WTC11 (cell line): ENCODE measurements around the gene STX5. TPM values are rescaled to one million over a fixed set of nuclear protein-coding genes. Genes with fewer than 3 reads are reported as not detected.
"Not testable (repeated sequence)": the region's sequence is repeated elsewhere in the genome, so short reads cannot be mapped to it uniquely, and the experiment has no call there.

Source experiments
- ATAC-seq: fragments of 200-7000 bp; cut with Tn5 transposase; 2 replicates; pipeline ENCODE4 v1.10.0; 2021; ENCODE audit warnings: mild to moderate bottlenecking, moderate library complexity
- CTCF ChIA-PET: fragments of 300-600 bp; sonication (Branson Sonifier 250); formaldehyde crosslinking; loops from one replicate; lab custom pipeline; 2021; ENCODE audit warnings: antibody characterized with exemption; lab: Charles Lee
- POLR2A ChIA-PET: fragments of 350-600 bp; sonication (Branson Sonifier 250); formaldehyde crosslinking; loops from one replicate; lab custom pipeline; 2021; ENCODE audit warnings: antibody characterized with exemption; lab: Charles Lee
- DNase-seq: peaks from one replicate; pipeline ENCODE4 v3.0.0; 2021; ENCODE audit warnings: low spot score
- H3K27ac Mint-ChIP-seq: 2 replicates; pipeline ENCODE4 v1.8.0; 2021; ENCODE audit warnings: mixed read lengths
- H3K27me3 Mint-ChIP-seq: 2 replicates; pipeline ENCODE4 v1.8.0; 2021; ENCODE audit warnings: low read depth, mild to moderate bottlenecking, moderate library complexity, mixed read lengths
- H3K36me3 Mint-ChIP-seq: 2 replicates; pipeline ENCODE4 v1.8.0; 2021; ENCODE audit warnings: mixed read lengths
- H3K4me1 Mint-ChIP-seq: 2 replicates; pipeline ENCODE4 v1.8.0; 2022; ENCODE audit warnings: mixed read lengths
- H3K4me3 Mint-ChIP-seq: 2 replicates; pipeline ENCODE4 v1.8.0; 2021; ENCODE audit warnings: mild to moderate bottlenecking, moderate library complexity, mixed read lengths
- H3K9me3 Mint-ChIP-seq: 2 replicates; pipeline ENCODE4 v1.8.0; 2021; ENCODE audit warnings: mixed read lengths
- ELF4 ChIP-seq: sonication (generic); formaldehyde crosslinking; IDR thresholded peaks from 2 replicates; pipeline ENCODE4 v1.8.1; 2022; ENCODE audit warnings: low read depth, mild to moderate bottlenecking, moderate library complexity, missing genetic modification reagents
- HMGA2 ChIP-seq: fragments of 250-450 bp; sonication (Bioruptor Pico); IDR thresholded peaks from 2 replicates; pipeline ENCODE4 v1.4.0; 2021; ENCODE audit warnings: mild to moderate bottlenecking, moderate library complexity
- NFATC4 ChIP-seq: fragments of 250-450 bp; sonication (Bioruptor Pico); IDR thresholded peaks from 2 replicates; pipeline ENCODE4 v1.9.0; 2021; ENCODE audit warnings: mild to moderate bottlenecking
- NFE2L1 ChIP-seq: sonication (generic); formaldehyde crosslinking; IDR thresholded peaks from 2 replicates; pipeline ENCODE4 v1.8.1; 2023; ENCODE audit warnings: missing genetic modification reagents
- NFYB ChIP-seq: sonication (generic); formaldehyde crosslinking; conservative IDR thresholded peaks from 2 replicates; pipeline ENCODE4 v1.8.0; 2022; ENCODE audit warnings: low read depth, missing genetic modification reagents
- RORB ChIP-seq: fragments of 250-450 bp; sonication (Bioruptor Pico); IDR thresholded peaks from 2 replicates; pipeline ENCODE4 v1.9.0; 2021; ENCODE audit warnings: mild to moderate bottlenecking
- TEAD1 ChIP-seq: sonication (generic); formaldehyde crosslinking; IDR thresholded peaks from 2 replicates; pipeline ENCODE4 v1.8.0; 2022; ENCODE audit warnings: mild to moderate bottlenecking, missing genetic modification reagents
- ZNF219 ChIP-seq: sonication (generic); formaldehyde crosslinking; IDR thresholded peaks from 2 replicates; pipeline ENCODE4 v1.8.0; 2023; ENCODE audit warnings: missing genetic modification reagents, mild to moderate bottlenecking, borderline replicate concordance
- ZNF396 ChIP-seq: fragments of 250-450 bp; sonication (Bioruptor Pico); IDR thresholded peaks from 2 replicates; pipeline ENCODE4 v1.8.0; 2021; ENCODE audit warnings: mild to moderate bottlenecking, moderate library complexity, borderline replicate concordance
- total RNA-seq: library from RNA; stranded (reverse); gene quantifications from 3 replicates; pipeline ENCODE4 v1.2.3, GENCODE V29; 2021
- TF ChIP-seq, protein P1 (sequence below): sonication (generic); formaldehyde crosslinking; IDR thresholded peaks from 2 replicates; pipeline ENCODE4 v1.8.0; 2023; ENCODE audit warnings: missing genetic modification reagents, mild to moderate bottlenecking, borderline replicate concordance
- TF ChIP-seq, protein P2 (sequence below): sonication (generic); formaldehyde crosslinking; IDR thresholded peaks from 2 replicates; pipeline ENCODE4 v1.8.0; 2023; ENCODE audit warnings: missing genetic modification reagents
- TF ChIP-seq, protein P3 (sequence below): sonication (generic); formaldehyde crosslinking; IDR thresholded peaks from 2 replicates; pipeline ENCODE4 v1.8.1; 2023; ENCODE audit warnings: mild to moderate bottlenecking, missing genetic modification reagents, moderate library complexity
- TF ChIP-seq, protein P4 (sequence below): sonication (generic); formaldehyde crosslinking; IDR thresholded peaks from 2 replicates; pipeline ENCODE4 v1.8.0; 2022; ENCODE audit warnings: mild to moderate bottlenecking, missing genetic modification reagents
- TF ChIP-seq, protein P5 (sequence below): fragments of 250-450 bp; sonication (Bioruptor Pico); IDR thresholded peaks from 2 replicates; pipeline ENCODE4 v1.8.0; 2021; ENCODE audit warnings: mild to moderate bottlenecking

STX5 gene
- total RNA-seq, 1 experiment from 2014 or later, result 30.2 TPM

DNA sequence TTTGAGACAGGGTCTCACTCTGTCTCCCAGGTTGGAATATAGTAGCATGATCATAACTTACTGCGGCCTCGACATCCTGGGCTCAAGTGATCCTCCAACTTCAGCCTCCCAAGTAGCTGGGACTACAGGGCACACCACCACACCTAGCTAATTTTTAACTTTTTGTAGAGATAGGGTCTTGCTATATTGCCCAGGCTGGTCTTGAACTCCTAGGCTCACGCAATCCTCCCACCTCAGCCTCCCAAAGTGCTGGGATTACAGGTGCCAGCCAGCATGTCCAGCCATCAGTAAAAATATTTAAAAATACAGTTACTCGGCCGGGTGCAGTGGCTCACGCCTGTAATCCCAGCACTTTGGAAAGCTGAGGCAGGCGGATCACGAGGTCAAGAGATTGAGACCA is 3.7 kb downstream of the STX5 start:
- H3K36me3 Mint-ChIP-seq, result peaks cover 38% of the 10 kb centered on the region
- CTCF ChIA-PET, H3K4me1 Mint-ChIP-seq, H3K4me3 Mint-ChIP-seq, H3K27me3 Mint-ChIP-seq, DNase-seq, H3K27ac Mint-ChIP-seq, H3K9me3 Mint-ChIP-seq, ATAC-seq: not testable (repeated sequence)
- POLR2A ChIA-PET, result interaction anchor here (1.1 kb wide), 1 partner anchor 22 kb away, joined by 3 read pairs; no protein-coding TSS in a partner anchor

DNA sequence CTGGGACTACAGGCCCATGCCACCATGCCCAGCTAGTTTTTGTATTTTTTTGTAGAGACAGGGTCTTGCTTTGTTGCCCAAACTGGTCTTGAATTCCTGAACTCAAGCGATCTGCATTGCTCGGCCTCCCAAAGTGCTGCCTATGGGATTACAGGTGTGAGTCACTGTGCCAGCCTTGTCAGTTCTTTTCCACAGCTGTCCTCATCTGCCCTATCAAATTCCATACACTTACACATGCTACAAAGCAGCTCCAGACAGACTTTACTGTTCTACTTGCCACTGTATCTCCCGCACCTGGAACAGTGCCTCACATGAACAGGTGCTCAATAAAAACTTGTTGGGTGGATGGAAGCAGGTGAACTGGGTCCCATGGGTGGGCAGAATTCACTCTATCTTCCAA is 8.2 kb downstream of the STX5 start:
- Mint-ChIP-seq H3K4me3 (no peak overlapping the region), H3K9me3 (no peaks in the 10 kb centered on the region), H3K36me3 (peaks cover 62% of the 10 kb centered on the region), H3K27ac (no peak overlapping the region), H3K4me1 (no peaks in the 10 kb centered on the region), H3K27me3 (no peaks in the 10 kb centered on the region)
- TF ChIP-seq NFYB (CRISPR knock-in tag), result no peak
- TF ChIP-seq, protein P1, sequence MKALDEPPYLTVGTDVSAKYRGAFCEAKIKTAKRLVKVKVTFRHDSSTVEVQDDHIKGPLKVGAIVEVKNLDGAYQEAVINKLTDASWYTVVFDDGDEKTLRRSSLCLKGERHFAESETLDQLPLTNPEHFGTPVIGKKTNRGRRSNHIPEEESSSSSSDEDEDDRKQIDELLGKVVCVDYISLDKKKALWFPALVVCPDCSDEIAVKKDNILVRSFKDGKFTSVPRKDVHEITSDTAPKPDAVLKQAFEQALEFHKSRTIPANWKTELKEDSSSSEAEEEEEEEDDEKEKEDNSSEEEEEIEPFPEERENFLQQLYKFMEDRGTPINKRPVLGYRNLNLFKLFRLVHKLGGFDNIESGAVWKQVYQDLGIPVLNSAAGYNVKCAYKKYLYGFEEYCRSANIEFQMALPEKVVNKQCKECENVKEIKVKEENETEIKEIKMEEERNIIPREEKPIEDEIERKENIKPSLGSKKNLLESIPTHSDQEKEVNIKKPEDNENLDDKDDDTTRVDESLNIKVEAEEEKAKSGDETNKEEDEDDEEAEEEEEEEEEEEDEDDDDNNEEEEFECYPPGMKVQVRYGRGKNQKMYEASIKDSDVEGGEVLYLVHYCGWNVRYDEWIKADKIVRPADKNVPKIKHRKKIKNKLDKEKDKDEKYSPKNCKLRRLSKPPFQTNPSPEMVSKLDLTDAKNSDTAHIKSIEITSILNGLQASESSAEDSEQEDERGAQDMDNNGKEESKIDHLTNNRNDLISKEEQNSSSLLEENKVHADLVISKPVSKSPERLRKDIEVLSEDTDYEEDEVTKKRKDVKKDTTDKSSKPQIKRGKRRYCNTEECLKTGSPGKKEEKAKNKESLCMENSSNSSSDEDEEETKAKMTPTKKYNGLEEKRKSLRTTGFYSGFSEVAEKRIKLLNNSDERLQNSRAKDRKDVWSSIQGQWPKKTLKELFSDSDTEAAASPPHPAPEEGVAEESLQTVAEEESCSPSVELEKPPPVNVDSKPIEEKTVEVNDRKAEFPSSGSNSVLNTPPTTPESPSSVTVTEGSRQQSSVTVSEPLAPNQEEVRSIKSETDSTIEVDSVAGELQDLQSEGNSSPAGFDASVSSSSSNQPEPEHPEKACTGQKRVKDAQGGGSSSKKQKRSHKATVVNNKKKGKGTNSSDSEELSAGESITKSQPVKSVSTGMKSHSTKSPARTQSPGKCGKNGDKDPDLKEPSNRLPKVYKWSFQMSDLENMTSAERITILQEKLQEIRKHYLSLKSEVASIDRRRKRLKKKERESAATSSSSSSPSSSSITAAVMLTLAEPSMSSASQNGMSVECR (CRISPR knock-in tag), result no peak
- ATAC-seq, result no peak
- ChIA-PET POLR2A (interaction anchor here (0.6 to 0.7 kb wide), 2 partner anchors 10 to 42 kb away, joined by 3 to 6 read pairs; no protein-coding TSS in a partner anchor), CTCF (no interaction called here)
- no peak for DNase-seq

DNA sequence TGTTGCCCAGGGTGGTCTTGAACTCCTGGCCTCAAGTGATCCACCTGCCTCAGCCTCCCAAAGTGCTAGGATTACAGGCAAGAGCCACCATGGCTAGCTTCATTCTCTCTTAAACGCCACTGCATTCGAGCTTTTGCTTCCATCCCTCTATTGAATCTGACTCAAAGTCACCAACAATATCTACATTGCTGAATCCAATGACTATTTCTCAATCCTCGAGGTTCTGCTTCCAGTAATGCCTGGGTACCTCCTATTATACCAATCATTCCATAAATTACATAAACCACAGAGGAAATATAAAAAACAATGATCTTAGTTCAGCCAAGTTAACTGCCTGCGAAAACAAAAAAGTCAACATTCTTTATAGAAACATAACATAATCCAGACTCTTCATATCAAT is 14.7 kb downstream of the STX5 start:
- no peak for DNase-seq
- Mint-ChIP-seq H3K27me3 (no peaks in the 10 kb centered on the region), H3K4me3 (no peak overlapping the region), H3K4me1 (no peaks in the 10 kb centered on the region), H3K36me3 (peaks cover 18% of the 10 kb centered on the region), H3K27ac (no peak overlapping the region; the same call in 1 of the 2 replicates), H3K9me3 (no peaks in the 10 kb centered on the region)
- ChIA-PET CTCF (no interaction called here), POLR2A (interaction anchor here (0.7 to 1.0 kb wide), 2 partner anchors 8 to 12 kb away, joined by 3 to 6 read pairs; partner anchors contain the start of gene NXF1)
- TF ChIP-seq, protein P2, sequence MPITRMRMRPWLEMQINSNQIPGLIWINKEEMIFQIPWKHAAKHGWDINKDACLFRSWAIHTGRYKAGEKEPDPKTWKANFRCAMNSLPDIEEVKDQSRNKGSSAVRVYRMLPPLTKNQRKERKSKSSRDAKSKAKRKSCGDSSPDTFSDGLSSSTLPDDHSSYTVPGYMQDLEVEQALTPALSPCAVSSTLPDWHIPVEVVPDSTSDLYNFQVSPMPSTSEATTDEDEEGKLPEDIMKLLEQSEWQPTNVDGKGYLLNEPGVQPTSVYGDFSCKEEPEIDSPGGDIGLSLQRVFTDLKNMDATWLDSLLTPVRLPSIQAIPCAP (CRISPR knock-in tag), result no peak
- TF ChIP-seq RORB (CRISPR knock-in tag) (no peak), ZNF219 (no peak), NFATC4 (CRISPR knock-in tag) (no peak), NFE2L1 (CRISPR knock-in tag) (no peak), ZNF396 (no peak), ELF4 (CRISPR knock-in tag) (no peak), HMGA2 (CRISPR knock-in tag) (no peak), TEAD1 (CRISPR knock-in tag) (no peak)
- TF ChIP-seq, protein P3, sequence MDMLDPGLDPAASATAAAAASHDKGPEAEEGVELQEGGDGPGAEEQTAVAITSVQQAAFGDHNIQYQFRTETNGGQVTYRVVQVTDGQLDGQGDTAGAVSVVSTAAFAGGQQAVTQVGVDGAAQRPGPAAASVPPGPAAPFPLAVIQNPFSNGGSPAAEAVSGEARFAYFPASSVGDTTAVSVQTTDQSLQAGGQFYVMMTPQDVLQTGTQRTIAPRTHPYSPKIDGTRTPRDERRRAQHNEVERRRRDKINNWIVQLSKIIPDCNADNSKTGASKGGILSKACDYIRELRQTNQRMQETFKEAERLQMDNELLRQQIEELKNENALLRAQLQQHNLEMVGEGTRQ (CRISPR knock-in tag), result no peak
- TF ChIP-seq, protein P4, sequence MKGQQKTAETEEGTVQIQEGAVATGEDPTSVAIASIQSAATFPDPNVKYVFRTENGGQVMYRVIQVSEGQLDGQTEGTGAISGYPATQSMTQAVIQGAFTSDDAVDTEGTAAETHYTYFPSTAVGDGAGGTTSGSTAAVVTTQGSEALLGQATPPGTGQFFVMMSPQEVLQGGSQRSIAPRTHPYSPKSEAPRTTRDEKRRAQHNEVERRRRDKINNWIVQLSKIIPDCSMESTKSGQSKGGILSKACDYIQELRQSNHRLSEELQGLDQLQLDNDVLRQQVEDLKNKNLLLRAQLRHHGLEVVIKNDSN, result no peak
- TF ChIP-seq, protein P5, sequence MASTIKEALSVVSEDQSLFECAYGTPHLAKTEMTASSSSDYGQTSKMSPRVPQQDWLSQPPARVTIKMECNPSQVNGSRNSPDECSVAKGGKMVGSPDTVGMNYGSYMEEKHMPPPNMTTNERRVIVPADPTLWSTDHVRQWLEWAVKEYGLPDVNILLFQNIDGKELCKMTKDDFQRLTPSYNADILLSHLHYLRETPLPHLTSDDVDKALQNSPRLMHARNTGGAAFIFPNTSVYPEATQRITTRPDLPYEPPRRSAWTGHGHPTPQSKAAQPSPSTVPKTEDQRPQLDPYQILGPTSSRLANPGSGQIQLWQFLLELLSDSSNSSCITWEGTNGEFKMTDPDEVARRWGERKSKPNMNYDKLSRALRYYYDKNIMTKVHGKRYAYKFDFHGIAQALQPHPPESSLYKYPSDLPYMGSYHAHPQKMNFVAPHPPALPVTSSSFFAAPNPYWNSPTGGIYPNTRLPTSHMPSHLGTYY (CRISPR knock-in tag), result no peak
- TF ChIP-seq, all 79 proteins: peak for 0
- ATAC-seq, result no peak
